HG03025 (cell line): ENCODE data around the gene SESN3.
"Not testable (repeated sequence)": the region's sequence is repeated elsewhere in the genome, so short reads cannot be mapped to it uniquely, and the experiment has no call there.

Source experiments
- ATAC-seq: cut with Tn5 transposase; IDR thresholded peaks from one replicate; pipeline ENCODE4 v1.9.1; 2021; ENCODE audit warnings: mild to moderate bottlenecking, moderate library complexity; ENCODE audit not compliant: unreplicated experiment, low FRiP score

Gene SESN3

DNA sequence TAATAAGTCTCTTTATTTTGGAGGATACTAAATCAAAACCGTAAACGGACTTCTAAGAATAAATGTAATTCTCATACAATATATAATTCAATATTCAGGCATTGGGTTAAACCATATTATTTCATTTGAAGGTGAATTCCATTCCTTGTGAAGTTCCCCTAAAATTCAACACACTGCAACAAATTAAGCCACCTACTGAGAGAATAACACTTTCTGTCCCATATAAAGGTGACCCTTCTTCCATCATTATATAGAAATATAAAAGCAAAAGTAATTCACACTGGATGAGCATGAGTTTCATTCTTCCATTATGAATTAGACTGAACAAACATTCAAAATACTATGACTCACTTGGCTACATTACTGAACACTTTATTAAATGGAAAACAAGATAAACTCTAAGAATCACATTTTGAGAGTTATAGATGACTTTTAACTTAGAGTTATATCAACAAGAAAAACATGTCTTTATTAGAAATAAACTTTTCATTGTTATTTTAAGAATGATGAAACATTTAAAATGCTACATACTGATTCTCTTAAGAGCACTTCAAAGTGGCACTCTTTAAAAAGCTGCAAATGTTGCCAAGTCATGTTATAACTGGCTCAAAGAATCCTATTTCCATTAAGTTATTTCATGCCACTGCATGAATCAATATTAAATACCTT is 2.8 kb downstream of the SESN3 start:
- no peak for ATAC-seq

DNA sequence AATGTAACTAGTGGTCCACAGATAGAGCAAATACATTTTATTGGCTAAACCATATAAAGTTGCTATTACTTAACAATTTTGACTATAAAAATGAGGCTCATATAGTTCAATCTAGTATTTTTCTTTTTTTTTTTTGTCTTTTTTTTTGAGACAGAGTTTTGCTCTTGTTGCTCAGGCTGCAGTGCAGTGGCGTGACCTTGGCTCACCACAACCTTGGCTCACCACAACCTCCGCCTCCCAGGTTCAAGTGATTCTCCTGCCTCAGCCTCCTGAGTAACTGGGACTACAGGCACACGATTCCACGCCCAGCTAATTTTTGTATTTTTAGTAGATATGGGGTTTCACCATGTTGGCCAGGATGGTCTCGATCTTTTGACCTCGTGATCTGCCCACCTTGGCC is 3.9 kb downstream of the SESN3 start:
- ATAC-seq = not testable (repeated sequence)

DNA sequence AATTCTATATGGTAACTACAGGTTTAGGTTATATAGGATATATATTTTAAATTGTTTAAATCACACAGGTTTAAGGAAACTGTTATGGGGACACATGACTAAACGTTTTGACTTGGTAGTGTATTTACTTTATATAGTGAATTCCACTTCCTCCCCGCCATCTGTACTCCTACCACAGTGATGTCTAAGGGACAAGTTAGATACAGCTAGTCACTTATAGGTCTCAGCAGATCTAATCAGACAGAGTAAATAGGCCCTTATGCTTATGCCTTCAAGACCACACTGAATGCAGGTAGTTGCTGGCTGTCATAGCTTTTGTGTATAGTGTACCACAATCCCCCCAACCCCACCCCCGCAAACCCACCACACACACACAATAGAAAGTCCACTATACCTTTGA is 8.2 kb downstream of the SESN3 start:
- ATAC-seq = no peak

DNA sequence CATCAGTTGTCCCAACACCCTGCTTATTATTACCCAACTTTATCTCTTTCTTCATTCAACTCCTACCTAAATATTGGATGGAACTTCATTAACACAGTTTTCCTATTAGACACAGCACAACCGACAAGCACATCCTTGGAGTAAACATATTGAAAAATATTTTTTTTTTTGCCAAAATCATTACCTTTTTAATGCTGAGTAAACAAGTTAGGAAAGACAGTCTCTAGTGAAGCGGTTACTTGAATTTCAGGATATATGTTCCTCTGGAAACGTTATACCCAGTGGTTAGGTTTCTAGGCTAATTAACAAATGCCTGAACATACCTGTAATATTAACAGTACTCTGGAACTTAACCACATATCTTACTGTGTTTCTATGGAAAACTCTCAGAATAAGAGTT is 11.4 kb downstream of the SESN3 start:
- ATAC-seq = no peak

DNA sequence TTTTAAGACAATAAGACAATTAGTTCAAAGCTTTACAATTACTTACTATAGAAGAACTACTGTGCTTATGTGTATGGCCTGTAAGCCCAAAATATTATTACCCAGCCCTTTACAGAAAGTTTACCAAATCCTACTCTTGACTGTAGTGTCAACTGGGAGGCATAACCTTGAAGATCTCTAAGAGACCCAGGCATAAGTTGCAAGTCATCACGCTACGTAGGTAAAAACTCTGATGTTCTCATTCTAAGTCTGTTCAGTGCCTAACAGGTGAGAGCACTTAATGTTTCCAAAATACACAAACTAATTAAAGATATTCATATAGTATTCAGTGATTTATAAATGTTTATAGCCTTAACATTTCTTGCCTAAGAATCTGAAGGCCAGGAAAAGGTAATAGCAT is 12.9 kb downstream of the SESN3 start:
- ATAC-seq = no peak

DNA sequence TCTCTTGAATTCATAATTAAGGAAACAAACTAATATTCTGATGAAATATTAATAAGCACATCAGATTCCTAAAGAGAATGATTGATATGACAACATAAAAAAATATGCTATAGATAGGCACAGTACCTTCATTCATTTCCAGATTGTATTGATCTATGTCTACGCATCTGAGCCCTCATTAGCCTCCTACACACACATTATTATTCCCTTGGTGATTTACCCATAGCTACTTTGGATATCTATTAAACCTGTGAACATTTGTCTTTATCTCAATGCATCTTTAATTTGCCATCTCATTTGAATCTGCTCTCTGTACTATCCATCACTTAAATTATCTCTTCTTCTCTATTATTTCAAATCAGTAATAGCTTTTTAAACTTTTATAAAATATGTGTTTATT is 18.4 kb downstream of the SESN3 start:
- ATAC-seq = no peak

DNA sequence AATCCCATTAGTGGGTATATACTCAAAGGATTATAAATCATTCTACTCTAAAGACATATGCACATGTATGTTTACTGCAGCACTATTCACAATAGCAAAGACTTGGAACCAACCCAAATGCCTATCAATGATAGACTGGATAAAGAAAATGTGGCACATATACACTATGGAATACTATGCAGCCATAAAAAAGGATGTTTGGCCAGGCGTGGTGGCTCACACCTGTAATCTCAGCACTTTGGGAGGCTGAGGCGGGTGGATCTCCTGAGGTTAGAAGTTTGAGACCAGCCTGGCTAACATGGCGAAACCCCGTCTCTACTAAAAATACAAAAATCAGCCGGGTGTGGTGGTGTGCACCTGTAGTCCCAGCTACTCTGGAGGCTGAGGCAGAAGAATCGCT is 21.5 kb downstream of the SESN3 start:
- ATAC-seq = not testable (repeated sequence)

DNA sequence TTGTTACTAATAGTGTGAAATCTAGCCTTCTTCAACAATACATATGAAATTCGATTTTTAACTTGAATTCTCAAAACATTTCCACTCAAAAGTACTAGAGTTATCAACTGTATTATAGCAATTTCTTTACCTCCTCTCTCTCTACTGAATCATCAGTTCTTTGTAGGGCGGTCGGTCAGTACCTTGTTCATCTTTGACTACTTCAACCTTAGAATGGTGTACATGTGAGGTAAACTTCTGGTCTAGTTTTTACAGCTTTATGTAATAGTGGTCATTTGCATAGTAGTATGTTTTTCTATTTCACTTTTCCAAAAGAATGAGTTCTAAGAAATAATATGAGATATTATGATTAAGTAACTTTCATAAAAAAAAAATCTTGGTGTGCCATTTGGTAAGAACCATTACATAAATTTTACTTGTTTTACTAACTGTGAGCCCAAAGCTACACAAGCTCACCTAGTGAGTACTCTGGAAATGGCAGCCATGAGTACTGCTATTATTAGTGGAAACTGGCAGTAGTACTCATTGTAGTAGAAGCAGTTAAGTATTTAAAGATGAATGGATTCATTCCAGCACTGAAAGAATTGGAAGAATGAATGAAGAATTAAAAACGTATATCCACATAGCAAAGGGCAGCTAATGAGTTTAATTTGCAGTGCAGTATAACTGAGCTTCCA is 30.1 kb downstream of the SESN3 start:
- ATAC-seq = no peak

DNA sequence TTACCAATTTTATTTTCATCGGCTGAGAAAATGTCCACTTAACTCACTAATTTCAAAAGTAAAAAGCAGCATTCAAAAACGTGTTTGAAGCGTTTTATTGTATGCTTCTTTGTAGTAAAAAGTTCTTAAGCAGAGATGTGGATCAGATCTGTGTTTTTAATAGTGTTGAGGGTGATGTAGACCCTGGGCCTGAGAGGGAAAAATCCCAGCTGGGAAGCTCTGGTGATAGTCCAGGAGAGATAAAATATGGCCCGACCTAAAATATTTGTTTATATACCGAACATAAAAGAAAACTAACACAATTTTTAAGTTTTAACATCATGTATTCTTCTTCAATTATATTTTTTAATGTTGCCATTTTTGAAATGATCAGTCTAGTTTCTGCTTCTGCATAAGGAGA is 35.2 kb downstream of the SESN3 start:
- ATAC-seq = no peak

DNA sequence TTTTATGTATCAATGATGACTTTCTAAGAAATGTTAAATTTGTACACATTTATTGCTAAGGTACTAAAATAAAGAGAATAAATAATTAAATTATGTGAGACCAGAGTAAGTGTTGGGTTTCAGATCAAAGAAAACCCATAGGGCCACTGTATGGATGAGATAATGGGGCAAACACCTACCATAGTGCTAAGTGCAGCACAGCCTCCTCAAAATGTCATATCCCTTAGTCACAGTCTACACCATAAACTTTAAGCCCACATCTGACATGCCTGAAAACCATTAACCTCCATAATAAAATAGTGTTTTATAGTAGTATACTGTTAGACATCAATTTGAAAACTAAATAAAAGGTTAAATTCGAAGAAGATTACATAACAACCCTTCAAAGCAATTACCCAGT is 37.5 kb downstream of the SESN3 start:
- no peak for ATAC-seq

DNA sequence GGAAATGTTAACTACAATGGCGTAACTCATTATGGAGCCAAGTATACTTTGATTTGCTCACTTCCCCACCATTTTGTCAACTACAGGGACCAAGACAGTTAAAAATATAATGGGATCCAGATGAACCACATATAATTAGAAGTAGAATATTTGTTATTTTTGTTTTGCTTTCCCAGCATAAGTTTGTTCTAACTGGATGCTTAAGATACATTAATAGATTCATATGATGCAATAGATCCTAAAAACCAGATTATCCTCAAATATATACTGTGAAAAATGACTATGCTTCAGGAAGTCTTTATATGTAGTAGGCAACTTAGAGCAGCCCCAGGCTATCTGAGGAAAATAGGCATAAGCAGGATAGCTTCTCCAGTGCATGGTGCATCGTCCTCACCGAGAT is 38.3 kb downstream of the SESN3 start:
- ATAC-seq = no peak

DNA sequence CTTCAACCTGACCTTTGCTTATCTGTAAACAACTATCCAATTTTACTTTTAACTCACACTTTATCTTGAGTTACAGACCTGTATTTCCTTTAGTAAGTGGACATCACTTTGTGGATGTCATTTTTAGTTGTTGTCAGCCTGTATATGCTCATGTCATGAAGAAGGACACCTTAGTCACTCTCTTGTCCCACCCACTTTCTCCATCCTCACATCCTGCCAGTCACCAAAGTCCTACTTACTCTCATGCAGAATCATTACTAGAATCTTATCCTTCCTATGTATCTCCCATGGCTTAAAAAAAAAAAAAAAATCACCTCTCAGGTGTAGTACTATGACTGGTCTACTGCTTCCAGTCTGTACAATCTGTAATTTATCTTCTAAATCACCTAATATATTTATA is 43.3 kb downstream of the SESN3 start:
- no peak for ATAC-seq

DNA sequence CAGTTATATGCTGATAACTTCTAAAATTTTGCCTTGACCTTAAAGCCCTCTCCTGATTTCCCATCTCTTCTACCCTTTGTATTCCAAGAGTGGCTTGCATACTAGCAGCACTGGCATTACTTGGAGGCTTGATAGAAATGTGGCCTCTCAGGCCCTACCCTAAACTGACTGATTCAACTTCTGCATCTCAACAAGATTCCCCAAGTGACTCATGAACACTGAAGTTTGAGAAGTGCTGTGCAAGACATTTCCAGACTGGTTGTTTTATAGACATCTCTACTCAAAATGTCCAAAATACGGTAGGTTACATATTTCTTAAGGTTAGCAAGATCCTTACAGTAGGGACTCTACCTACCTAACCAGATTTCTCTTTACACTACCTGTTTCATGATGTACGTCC is 48.6 kb downstream of the SESN3 start:
- no peak for ATAC-seq

DNA sequence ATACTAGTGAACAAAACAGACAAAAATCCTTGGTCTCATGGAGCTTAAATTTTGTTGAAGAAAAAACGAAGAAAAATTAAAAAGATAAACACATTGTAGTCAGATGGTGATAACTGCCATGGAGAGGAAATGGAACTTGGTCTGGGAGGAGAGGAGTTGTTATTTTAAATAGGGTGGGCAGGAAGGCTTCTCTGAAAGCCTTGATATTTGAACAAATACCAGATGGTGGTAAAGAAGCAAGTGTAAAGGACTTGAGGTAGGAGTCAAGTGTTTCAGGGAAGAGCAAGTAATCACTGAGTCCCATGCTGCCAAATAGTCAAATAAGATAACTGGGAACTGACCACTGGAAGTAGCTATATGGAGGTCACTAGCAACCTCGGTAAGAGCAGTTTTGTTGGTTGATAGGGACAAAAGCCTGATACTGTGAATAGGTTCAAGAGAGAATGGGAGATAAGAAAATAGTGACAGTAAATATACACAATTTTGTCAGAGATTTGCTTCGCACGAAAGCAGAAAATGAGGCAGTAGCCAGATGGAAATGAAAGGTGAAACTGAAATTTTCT is 55.1 kb downstream of the SESN3 start:
- ATAC-seq = no peak

DNA sequence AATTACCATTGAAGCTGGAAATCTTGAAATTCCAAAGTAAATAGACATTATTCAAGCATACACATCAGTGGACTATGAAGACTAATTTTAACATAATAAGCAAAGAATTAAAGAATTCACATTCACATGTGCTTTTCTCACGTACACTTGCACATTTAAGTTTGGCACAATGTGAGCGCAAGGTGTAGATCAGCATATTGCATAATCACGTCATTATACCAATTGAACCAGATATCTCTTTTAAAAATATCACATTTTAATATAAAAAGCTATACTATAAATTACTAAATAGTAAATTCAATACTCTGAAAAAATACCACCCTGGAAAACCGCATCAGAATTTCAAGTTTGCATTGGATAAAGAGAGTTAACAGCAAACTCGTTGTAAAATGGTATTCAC is 60.7 kb downstream of the SESN3 start:
- no peak for ATAC-seq

DNA sequence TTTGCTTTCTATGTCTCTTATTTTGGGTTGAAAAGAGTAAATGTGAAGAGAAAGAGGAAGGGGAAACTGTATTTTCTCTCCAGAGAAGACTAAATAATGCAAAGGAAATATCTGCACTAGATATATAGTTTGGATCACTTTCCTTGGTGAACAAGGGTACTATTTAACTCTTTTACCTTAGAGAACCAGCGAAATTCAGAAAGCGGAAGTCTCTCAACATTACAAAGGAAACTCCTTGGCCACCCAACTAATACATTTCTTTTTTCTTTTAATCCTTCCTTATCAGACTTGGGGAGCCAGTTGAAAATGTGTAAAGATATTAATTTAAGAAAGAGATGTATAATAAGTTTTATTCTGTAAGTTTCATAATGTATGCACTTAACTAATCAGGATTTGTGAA is 64.2 kb downstream of the SESN3 start:
- ATAC-seq = no peak

DNA sequence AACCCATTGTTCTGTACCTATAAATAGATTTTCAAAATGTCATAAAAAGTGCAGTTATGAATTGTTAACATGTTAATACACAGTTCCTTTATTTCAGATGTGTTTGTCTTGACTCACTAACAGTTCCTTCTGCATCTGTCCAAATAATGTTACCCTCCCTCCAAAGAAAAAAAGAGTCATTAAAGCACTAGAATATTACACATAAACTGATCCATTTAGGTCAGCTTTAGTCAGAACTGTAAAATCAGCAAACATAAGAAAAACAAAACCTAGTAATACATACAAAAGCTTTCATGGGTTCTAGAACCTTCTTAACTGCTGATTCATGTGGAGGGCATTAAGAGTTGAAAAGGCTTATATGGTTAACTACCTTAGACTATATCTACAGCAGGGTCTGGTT is 65.4 kb downstream of the SESN3 start:
- no peak for ATAC-seq

DNA sequence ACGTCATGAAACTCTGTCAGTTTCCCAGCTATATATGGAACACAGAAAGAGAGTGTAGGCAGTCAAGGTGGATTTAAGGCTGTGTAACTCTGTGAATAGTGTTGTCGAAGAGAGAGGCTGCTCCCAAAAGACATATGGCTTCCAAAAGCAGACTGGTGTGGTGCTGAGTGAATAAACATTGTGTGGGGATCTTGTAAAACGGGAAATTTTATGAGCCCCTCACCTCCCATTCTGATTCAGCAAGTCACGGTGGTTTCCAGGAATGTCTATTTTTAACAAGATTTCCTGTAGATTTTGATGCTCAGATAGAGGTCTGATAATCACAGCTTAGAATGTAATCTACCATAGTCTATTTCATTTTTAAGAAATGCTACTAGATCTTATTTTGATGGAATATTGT is 67.9 kb downstream of the SESN3 start:
- no peak for ATAC-seq

DNA sequence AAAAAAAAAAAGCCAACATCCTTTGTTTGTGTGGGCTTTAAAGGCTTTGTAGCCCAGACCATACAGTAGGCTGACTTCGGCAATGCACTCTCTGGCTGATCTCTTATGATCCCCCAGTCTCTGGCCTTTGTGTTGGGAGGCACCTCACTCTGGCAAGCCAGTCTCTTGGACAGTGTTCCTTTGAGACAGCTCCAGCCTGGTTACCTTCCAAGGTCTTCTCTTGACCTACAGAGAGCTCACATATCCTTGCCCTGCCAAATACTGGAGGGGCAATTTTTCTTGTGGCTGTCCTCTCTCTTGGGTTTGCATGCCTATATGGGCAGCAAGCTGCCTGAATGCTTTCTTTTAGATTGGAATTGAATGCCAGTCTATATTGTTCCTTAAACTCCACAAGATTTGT is 69.8 kb downstream of the SESN3 start:
- ATAC-seq = no peak

DNA sequence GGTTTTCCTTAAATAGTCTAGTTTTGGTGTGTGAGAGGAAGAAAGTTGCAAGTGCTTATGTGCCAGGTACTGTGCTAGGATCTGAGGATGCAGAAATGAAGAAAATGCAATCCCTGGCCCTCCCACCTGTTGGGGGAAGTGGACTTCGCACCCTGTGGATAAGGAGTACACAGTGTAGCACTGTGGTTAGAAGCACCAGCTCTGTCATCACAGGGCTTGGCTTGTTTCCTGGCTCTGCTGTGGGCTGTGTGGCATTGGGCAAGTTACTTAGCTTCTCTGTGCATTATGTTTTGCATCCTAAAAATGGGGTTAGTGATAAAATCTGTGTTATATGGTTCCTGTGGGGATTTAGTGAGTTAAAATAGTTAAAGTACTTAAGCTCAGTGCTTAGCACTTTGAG is 73.2 kb downstream of the SESN3 start:
- no peak for ATAC-seq

DNA sequence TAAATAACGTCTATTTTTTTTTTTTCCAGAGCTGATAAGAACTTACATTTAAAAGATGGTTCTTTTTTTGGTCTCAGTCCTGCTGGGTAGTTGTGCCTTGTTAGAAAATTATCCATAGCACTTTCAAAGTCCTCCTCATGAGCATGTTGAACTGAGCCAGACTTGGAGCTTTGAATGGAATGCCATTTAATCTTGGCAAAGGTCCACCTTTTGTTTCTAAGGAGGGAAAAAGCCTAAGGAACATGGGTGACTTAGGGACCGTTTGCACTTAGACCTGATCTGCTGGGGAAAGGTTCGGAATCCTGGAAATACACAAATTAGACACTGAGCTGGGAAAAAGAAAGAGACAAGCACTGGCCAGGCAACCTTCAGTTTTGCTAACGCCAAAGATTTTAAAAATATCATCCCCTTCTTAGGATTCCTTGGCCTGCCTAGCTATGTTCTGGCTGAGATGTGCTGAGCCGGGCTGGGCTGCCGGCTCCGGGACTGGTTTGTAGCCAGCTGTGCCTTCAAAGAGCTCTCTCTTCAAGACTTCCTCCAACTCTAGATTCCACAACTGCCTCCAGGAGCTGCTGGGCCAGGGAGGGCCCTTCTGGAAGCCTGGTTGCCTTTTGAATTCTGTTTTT is 74.0 kb downstream of the SESN3 start:
- ATAC-seq = no peak
